GM12892 (cell line): ENCODE data around the gene SYNJ2.

Source experiments
- POLR2A ChIP-seq: IDR thresholded peaks from 2 replicates; pipeline ENCODE4 v1.6.1; 2011; ENCODE audit warnings: low read depth, low read length, control low read depth
- POLR2AphosphoS5 ChIP-seq: IDR thresholded peaks from 2 replicates; pipeline ENCODE4 v1.6.1; 2011; ENCODE audit warnings: low read depth, low read length, control low read depth

- TF ChIP-seq POLR2A: no peak
- TF ChIP-seq POLR2AphosphoS5: no peak
Measured at GRCh38 chr6:157988700-157989063, 7.0 kb downstream of the SYNJ2 start.
